SH-SY5Y (cell line): ENCODE results near the gene CDKN2AIP.

Source experiments
- GATA2 ChIP-seq: IDR thresholded peaks from 2 replicates; pipeline ENCODE4 v1.6.1; 2011; ENCODE audit warnings: mild to moderate bottlenecking, low read depth, low read length
- GATA3 ChIP-seq: IDR thresholded peaks from 2 replicates; pipeline ENCODE4 v1.6.1; 2011; ENCODE audit warnings: low read depth, mild to moderate bottlenecking, low read length, moderate library complexity

DNA sequence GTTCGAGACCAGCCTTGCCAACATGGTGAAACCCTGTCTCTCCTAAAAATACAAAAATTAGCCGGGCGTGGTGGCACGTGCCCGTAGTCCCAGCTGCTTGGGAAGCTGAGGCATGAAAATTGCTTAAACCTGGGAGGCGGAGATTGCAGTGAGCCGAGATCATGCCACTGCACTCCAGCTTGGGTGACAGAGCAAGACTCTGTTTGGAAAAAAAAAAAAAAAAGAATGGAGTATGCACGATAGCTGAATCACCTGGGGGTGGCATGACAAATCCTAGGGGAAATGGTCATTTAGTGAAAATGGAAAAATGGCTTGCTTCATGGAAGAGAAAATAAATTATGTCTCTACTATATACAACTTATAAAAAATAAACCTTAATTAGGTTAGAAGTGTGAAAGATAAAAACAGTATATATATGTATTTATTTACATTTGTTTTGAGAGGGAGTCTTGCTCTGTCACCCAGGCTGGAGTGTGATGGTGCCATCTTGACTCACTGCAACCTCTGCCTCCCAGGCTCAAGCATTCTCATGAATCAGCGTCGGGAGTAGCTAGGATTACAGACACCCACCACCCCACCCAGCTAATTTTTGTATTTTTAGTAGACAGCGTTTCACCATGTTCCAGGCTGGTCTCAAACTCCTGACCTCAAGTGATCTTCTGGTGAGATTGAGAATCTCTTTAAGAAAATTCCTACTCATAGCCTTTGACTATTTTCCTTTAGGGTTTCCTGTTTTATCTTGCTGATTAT is 41.1 kb downstream of the CDKN2AIP start:
- TF ChIP-seq GATA3, result no peak
- TF ChIP-seq GATA2, result no peak
